C1 segment of cervical spinal cord (tissue), 14 donors: ENCODE data around the gene CDA.
A peak's percentile ranks its signal among the peaks of the same experiment; 100 is the strongest.

Source experiments
- DNase-seq, 14 donors: peaks; one replicate each; lab custom pipeline; 2025; lab: John Stamatoyannopoulos, UW

CDA gene

GRCh38 chr1:20615946-20616846 is 27.3 kb downstream of the CDA start:
- peak in 2 of 14 donors; percentile 12 to 22 for DNase-seq

- no peak for DNase-seq
These were observed 28.1 kb downstream of the CDA start for GRCh38 chr1:20616847-20617487.

GRCh38 chr1:20618550-20618949 is 29.7 kb downstream of the CDA start:
- DNase-seq = no peak

- DNase-seq = no peak
These were observed 31.1 kb downstream of the CDA start for GRCh38 chr1:20619999-20620398.

- no peak for DNase-seq
These were observed 32.1 kb downstream of the CDA start for GRCh38 chr1:20621012-20621411.

- DNase-seq = no peak
These were observed 35.8 kb downstream of the CDA start for GRCh38 chr1:20624709-20625108.

GRCh38 chr1:20625176-20626097 is 36.5 kb downstream of the CDA start:
- DNase-seq = no peak

- no peak for DNase-seq
These were observed 37.2 kb downstream of the CDA start for GRCh38 chr1:20626098-20626427.

- DNase-seq = no peak
These were observed 37.6 kb downstream of the CDA start for GRCh38 chr1:20626524-20626923.

- no peak for DNase-seq
These were observed 41.8 kb downstream of the CDA start for GRCh38 chr1:20630729-20631128.

- no peak for DNase-seq
These were observed 43.5 kb downstream of the CDA start for GRCh38 chr1:20632386-20632785.

GRCh38 chr1:20633190-20634064 is 44.5 kb downstream of the CDA start, which contains the start of gene PINK1:
TSS of gene PINK1 (plus strand) at chr1:20633458. CDS start at chr1:20633549, 91 bp downstream.
- peak in 13 of 14 donors; percentile 15 to 86 (median 68) for DNase-seq

- DNase-seq = no peak
These were observed 45.2 kb downstream of the CDA start for GRCh38 chr1:20634065-20634593.

GRCh38 chr1:20634594-20635084 is 45.7 kb downstream of the CDA start:
- peak in 3 of 14 donors; percentile 6 to 31 (median 11) for DNase-seq

- DNase-seq = no peak
These were observed 48.0 kb downstream of the CDA start for GRCh38 chr1:20636785-20637347.

- peak in 5 of 14 donors; percentile 3 to 12 (median 7) for DNase-seq
These were observed 51.3 kb downstream of the CDA start for GRCh38 chr1:20640183-20640597.

- DNase-seq = no peak
These were observed 53.1 kb downstream of the CDA start for GRCh38 chr1:20641975-20642374.

GRCh38 chr1:20643080-20643479 is 54.2 kb downstream of the CDA start:
- DNase-seq = no peak

GRCh38 chr1:20644416-20644815 is 55.5 kb downstream of the CDA start:
- no peak for DNase-seq

GRCh38 chr1:20645414-20645813 is 56.5 kb downstream of the CDA start:
- no peak for DNase-seq
